HCEC 1CT (cell line): Measurements from ENCODE around the gene ARHGAP45.
"Not testable (repeated sequence)": the region's sequence is repeated elsewhere in the genome, so short reads cannot be mapped to it uniquely, and the experiment has no call there.

Experiments used
- DNase-seq: peaks from one replicate; pipeline ENCODE4 v3.0.0-alpha.2; 2017

ARHGAP45 gene

DNA sequence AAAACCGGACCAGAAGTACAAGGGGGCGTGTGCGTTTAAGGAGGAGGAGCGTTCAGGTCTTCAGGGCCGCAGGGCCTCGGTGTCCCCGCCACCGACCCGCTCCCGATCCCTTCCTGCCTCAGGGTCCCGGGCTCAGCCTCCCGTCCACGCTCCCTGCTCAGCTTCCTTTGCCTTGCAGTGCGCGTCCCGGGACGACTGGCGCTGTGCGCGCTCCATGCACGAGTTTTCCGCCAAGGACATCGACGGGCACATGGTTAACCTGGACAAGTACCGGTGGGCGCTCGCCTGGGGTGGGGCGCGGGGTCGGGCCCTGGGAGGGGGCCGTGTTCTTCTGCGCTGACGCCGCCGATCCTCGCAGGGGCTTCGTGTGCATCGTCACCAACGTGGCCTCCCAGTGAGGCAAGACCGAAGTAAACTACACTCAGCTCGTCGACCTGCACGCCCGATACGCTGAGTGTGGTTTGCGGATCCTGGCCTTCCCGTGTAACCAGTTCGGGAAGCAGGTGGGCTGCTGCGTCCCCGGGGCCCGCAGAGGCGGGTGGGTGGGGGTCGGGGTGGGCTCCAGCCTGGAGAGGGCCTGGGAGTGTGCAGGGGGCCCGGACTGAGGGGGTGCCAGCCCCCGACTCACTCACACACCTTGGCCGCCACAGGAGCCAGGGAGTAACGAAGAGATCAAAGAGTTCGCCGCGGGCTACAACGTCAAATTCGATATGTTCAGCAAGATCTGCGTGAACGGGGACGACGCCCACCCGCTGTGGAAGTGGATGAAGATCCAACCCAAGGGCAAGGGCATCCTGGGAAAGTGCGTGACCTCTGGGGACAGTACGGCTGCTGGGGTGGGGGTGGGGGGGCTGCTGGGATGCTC is 38.3 kb downstream of the ARHGAP45 start:
- DNase-seq = peak; percentile 29

DNA sequence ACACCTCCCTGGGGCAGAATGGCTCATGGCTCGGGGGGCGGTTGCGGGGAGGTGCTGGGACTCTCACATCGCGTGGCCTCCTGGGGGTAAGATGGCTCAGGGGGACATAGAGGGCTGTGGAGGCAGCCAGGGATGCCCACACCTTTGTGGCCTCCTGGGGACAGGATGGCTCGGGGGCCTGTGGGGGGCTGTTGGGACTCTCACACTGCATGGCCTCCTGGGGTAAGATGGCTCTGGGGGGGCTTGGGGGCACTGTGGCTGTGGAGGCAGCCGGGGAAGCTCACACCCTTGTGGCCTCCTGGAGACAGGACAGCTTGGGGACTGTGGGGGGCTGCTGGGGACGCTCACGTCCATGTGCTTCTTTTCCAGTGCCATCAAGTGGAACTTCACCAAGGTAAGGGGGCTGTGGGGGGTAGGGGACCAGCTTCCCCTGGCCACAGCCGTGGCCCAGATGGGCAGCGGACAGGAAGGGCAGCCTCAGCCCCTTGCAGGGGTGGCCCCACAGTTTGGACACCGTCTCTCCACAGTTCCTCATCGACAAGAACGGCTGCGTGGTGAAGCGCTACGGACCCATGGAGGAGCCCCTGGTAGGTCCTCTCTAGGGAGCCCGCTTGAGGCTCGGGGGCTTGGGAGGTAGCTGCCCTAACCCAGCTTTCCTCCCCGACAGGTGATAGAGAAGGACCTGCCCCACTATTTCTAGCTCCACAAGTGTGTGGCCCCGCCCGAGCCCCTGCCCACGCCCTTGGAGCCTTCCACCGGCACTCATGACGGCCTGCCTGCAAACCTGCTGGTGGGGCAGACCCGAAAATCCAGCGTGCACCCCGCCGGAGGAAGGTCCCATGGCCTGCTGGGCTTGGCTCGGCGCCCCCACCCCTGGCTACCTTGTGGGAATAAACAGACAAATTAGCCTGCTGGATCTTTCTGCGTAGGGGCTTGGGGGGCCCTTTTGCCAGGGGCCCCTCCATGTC is 39.2 kb downstream of the ARHGAP45 start:
- DNase-seq = no peak

DNA sequence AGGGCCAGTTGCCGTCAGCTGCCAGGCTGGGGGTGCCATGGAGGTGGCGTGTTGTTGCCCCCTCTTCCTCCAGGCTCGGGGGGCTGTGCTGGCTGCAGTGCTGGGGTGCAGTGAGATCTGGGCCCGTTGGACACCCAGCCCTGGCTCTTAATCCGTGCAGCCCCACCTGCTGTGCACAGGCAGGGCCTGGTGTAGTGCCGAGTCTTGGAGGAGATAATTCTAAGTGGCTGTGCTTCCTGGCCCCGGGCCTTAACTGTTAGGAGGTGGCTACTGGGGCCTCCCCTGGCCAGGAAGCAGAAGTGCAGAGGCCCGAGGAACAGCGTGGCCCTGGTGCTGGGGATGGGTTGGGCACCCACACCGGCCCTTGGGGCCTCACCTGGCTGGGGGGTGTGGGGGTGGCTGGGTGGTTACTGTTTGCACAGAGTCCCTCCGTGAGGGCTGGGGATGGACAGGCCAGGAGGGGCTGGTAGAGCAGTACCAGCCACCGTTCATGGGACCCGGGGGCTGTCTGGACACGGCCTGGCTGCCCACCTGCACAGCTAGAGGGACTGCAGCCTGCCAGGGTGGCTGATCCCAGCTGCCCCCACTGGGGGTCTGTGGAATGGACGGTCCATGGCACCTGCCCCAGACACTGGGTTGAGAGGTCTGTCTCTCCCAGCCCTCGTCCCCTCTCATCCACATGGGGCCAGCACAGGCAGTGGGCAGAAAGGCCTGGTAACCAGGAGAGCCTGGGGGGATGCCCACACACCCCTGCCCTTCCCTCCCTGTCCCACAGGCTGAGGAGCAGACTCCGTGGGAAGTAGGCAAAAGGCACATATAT is 40.1 kb downstream of the ARHGAP45 start:
- peak; percentile 24 for DNase-seq

DNA sequence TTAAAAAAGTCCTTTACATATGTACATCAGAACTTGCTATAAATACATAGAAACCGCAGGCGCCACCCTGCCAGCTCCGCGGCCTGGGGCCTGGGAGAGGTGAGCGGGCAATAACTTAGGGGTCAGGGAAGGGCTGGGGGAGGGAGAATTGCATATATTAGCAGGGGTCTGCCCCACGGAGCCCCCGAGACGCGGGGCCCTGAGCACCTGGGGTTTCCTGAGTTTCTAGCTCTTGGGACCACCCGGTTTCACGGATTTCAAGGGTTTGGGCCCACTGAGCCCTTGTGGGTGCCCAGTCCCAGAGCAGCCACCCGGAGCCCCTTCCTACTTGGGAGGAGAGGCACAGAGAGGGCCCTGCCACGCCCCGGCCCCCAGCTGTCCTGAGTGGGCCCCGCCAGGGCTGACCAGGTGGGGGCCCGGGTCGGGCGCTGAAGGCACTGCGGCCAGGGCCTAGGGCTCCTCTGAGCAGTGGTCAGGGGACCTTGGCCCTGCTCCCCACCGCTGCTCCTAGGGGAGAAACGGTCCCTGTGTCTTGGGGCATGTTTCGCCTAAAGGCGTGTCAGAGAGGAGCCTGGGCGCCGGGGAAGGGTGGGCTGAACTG is 40.8 kb downstream of the ARHGAP45 start:
- no peak for DNase-seq

DNA sequence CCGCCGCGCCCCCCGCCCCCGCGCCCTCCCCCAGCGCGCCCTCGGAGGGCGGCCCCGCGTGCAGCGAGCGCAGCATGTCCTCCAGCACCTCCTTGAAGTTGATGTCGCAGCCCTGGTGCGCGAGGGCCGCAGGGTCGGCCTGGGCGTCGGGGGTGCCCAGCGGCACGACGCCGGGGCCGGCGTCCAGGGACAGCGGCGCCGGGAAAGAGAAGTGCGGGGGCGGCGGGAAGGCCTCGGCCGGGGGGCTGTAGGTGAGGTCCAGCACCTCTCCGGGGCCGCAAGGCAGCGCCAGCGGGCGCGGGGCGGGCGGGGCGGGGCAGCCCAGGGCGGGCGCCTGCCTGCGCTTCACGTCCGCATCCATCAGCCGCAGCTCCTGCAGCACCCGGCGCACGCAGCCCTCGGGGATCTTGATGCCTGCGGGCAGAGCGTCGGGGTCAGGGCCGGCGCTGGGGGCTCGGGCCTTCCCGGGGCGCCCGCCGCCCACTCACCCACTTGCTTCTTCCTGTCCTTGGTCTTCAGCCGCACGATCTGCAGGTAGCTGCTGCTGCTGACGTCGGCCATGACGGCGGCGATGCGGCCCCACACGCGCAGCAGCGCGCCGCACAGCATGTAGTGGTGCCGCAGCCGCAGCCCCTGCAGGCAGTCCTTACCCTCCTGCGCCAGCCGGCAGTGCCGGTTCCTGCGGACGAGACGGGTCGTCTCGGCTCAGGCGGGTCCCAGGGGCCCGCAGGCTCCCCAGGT is 41.5 kb downstream of the ARHGAP45 start:
- no peak for DNase-seq

DNA sequence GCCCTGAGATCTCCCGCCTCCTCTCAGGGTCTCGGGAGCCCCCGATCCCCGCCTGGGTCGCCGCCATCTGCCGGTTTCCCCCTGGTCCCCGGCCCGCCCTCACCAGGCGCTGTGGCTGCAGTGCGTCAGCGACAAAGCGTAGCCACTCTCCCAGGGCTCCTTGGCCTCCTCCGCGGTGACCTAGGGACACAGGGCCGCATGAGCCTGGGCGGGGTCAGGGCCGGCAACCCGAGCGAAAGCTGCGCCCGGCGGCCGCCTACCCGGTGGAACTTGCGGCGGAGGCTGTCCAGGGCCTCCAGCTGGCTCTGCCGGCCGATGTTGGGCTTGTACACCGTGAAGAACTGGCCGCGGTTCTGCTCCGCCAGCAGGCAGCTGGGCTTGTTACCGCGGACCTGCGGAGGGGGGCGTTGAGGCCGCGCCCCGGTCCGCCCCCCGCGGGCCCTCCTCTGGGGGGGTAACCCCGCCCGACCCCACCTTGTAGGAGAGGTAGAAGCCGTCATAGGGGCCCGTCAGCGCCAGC is 42.1 kb downstream of the ARHGAP45 start:
- no peak for DNase-seq

DNA sequence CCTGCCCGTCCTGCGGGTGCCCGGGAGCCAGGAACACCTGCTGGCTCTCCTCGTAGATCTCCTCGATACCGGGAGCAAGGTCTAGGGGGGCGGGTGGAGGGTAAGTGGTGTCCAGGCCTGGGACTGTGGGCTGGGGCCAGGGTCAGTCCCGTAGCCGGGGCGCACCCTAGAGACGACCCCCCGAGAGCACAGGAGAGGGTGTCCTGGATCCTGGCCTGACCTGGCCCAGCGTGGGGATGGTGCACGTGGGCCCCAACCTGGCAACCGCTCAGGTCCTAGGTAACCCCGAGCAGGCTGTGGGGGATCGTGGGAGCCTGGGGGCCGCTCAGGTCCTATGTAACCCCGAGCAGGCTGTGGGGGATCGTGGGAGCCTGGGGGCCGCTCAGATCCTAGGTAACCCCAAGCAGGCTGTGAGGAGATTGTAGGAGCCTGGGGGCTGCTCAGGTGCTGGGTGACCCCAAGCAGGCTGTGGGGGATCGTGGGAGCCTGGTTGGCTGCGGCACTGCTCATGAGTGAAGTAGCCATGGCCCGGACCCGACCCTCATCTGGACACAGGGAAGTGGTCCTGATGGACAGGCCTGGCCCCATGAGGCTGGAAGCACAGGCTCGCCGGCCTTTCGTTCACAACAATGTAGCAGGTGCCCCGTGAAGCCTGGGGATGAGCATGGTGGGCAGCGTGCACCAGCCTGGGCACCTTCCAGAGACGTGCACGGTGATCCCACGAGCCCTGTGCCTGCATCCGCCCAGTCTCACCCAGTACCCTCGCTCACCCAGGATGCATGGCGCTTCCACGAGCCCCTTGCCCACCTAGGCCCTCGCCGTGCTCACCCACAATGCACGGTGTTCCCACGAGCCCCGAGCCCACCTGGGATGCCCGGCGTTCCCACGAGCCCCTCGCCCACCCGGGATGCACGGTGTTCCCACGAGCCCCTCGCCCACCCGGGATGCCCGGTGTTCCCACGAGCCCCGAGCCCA is 43.0 kb downstream of the ARHGAP45 start:
- DNase-seq = no peak

DNA sequence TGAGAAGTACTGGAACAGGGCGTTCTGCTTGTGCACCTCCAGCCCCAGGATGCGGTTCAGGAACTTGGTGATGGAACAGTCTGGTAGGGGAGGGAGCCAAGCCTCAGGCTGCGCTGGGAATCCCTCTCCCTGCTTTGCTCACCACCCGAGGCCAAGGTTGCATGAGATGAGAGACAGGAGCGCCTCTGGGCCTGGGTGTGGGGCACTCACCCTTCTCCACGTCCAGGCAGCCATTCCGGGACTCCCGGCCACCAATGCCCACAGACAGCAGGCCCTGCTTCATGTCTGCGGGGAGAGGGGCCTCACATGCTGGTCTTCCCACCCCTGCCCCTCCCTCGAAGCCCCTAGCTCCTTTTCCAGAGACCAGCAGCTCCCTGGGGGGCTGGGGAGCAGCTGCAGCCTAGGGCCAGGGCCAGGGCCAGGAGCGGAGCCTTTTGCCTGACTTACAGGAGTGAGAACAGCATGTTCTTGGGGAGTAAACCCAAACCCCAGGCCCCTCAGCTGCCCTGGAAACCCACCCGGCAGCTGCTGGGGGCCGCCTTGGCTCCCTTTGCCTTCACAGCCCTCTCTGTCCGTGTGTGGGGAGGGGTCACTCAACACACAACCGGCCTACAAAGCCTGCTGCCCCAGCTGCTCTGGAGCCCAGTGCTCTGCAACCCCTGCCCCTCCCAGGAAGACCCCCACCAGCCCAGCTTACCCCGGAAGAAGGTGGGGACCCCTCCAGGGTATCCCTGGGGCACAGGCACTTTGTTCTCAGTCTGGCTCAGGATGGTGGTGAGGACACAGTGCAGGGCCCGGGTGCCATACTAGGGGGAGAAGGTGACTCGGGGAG is 44.1 kb downstream of the ARHGAP45 start:
- DNase-seq = no peak

DNA sequence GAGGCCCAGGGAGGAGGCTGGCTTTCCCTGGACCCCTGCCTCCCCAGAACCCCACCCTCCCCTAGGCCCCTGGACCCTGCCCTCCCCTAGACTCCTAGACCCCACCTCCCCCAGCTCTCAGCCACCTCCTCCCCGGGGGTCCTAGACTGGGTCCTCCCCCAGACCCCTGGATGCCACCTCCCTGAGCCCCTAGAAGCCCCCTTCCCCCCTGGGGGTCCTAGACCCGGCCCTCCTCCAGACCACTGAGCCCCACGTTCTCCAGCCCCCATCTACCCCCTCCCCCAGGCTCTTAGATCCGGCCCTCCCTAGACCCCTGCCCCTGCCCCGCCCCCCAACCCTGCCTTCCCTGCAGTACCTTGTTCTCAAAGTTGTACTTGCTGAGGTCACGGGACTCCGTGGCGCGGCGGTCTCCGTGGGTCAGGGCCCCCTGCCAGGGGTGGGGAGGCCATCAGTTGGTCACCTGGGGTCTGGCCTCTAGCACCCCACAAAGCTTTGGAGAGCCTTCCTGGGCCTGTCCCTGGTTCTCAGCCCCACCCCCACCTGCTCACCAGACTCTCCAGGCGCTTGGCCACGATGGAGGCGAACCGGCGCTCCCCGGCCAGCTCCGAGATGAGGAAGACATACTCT is 44.8 kb downstream of the ARHGAP45 start:
- no peak for DNase-seq

DNA sequence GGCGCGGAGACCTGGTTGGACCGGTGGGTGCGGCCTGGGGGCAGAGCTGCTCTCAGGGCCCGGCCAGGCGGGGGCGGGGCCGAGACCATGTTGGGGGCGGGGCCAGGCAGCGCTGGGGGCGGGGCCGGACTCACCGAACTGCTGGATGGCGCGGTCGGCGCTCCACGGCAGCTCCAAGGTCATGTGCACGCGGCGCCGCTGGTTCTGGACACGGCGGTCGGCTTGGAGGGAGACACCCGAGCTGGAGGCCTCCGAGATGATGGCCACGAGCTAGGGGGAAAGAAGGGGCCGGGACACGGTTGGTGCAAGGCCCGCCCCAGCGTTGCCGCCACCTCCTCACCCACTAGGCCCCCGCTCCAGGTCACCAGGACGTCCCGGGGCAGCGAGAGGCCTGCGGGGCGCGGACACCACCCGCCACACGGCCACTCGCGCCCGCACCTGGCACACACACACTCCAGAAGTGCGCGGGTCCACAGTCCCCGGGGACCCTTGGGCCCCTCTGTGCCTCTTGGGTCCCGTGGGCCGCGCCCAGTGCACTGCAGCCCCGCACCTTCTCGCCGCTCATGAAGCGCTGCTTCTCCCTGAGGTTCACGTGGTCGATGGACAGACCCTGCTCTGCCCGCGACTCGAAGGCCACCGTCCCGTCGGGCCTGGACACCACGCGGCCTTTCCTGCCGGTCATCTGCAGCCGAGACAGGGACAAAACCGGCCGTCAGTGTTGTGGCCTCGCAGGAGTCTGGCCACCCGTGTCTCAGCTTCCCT is 45.5 kb downstream of the ARHGAP45 start:
- no peak for DNase-seq

DNA sequence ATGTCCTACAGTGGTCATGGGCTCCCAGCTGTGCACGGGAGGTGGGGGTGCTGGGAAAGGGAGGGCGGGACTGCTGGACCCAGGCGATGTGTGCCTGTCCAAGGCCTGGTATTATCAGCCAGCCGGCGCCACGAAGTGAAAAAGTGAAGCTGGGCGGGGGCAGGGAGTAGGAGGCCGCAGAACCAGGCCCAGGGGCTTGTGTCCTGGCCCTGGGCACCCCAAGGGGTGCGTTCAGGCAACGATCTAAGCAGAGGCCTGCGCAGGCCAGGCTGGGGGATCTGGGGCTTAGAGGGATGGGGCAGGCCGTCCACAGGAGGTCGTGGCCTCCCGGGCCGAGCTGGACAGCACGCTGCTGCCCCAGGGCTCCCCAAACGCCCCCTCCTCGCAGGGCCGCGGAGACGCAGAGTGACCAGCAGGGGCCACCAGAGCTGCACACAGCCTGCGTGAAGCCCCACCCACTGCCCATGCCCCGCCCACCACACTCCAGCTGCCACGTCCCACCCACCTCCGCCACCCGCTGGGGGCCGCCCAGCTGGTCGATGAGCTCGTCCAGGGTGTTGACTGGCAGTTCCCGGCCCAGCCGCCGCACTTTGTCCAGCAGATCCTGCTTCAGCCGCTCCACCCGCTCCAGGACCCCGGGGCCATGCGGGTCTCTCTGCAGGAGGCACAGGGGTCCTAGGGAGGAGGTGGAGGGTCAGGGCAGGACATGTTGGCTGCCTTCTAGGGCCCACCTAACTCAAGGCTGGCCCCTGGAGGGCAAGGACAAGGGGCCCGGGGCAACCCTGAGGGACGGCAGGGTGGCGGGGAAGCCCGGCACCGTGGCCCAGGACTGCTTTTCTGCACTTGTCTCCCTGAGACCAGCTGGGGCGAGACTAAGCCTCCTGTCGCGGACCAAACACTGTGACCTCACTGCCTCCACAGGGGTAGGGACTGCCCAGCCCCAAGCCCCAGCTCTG is 46.3 kb downstream of the ARHGAP45 start:
- DNase-seq = peak; percentile 91

DNA sequence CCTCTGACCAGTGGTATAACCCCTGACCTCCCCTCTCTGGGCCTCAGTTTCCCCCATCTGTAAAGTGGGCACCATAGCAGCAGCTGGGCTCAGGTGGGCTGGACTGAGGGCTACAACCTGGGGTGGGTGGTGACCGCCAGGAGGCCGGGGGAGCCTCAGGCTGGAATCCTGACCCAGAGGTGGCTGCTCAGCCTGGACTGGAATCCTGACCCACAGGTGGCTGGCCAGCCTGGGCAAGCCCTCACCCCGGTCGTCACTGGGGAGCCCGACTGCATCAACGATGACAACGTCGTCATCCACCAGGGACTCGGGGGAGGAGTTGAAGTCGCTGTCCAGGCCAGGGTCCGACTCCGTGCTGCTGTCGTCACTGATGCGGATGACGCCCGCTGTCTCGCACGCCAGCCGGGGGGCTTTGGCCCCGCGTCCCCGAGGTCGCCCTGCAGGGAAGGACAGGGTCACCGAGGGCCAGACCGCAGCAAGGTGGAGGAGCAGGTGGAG is 47.1 kb downstream of the ARHGAP45 start:
- no peak for DNase-seq

DNA sequence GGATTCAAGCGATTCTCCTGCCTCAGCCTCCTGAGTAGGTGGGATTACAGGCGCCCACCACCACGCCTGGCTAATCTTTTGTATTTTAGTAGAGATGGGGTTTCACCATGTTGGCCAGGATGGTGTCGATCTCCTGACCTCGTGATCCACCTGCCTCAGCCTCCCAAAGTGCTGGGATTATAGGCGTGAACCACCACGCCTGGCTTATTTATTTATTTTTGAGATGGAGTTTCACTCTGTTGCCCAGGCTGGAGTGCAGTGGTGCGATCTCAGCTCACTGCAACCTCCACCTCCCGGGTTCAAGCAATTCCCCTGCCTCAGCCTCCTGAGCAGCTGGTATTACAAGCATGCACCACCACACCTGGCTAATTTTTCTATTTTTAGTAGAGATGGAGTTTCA is 47.8 kb downstream of the ARHGAP45 start:
- not testable (repeated sequence) for DNase-seq

DNA sequence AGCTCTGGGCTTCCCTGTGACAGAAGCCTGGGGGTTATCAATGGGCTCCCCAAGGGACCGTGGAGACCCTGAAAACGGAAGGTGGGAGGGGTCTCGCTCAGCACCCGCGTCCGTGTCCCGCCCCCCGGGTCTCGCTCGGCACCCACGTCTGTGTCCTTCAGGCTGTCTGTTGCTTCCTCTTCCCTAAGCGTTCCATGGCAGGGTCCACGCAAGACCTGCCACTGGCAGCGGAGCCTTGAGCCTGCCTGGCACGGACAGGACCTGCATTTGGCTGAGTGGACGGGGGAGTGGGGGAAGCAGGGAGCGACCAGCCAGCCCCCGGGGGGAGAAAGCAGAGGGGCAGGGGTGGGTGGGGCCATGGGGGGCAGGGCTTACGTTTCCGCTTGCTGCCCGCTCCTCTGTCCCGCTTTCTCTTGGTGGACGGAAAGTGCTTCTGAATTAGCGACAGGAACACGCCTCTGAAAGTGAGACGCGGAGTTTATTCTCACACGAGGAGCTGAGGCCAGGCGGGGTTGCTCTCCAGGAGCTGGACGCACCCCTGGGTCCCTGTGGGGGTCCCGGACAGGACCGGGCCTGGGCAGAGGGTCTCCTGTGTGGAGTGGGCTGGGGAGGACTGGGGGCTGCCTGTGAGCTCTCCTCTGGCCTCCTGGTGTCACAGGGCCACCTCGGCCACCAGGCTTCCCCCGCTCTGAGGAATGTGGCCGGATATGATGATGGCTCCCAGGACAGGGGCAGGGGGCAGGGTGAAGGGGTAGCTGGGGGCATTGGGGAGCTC is 48.9 kb downstream of the ARHGAP45 start:
- no peak for DNase-seq

DNA sequence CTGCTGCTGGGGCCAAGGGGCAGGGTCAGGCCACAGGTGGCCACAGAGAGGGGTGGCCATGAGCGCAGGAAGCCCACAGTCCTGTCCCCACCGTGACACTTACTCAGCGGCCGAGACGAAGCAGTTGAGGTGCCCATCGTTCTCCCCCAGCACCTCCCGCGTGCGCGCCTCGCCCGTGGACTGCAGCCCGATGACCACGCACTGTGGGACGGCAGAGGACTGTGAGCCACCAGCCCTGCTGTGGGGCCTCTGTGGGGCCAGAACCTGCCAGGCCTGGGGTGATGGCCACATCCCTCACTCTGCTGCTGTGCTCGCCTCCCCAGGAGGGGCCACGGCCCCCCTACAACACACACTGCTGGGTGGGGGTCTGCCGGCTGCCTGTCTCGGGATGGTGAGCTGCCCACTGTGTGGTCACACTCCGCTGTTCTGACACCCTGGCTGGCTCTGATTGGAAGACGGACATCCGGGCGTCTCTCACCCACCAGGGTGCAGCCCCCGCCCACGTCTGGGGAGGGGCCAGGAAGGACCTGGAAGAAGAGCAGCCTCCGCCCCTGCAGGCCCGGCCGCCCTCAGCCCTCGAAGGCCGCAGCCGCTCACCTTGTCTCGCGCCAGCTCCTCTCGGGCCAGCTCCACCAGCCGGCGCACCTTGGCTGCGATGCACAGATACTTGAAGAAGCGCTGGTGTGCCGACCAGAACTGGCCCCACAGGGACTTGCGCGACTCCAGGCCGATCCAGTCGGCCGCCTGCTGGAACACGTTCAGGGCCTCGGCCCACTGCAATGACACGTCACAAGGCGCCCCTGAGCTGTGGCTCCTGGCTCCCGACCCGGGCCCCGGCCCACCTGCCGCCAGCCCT is 50.0 kb downstream of the ARHGAP45 start:
- DNase-seq = no peak
